ENCODE results near the gene NRXN3.

The NRXN3 gene

DNA sequence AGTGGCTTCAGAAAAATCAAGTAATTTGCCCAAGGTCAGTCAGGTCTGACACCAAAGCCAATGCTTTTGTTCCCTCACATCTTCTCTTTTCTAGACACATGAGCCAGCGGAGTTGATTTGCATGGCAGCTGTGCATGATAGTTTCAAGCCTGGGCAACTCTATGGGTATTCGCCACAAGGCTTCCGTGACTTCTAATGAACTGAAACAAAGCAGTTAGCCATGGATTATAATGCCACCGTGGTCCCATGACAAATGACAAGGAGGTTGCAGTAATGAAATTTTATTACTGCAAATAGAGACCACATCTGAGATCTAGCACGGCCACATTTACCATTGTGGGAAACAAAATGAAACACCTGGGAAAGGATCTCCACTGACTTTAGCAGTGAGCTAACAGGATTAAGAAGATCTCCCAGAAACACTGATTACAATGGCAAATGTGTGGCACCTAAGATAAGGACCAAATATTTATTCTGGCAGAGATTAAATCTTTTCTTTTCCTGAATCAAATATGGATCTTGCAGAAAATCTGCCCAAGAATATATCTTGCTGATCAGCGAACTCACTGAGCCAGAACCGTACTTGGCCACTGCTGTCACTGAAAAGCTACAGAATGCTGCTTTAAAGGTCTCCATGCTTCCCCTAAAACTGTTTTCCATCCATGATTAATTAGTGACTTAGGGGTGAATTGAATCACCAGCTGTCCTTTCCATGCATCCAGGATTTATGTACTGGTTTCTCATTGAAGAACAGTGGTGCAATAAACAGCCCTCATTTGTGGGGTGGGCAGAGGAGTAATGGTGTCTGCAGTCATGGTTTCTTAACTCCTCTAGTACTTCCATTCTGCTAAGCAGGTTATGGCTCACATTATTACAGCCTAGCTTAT lies 1490.1 kb downstream of the NRXN3 start:
- in situ Hi-C loops (cut with MboI; ENCODE audit: low pct_unique_long_range_greater_than_20kb, low sequenced_read_pairs, unreplicated experiment): no loop called here
- no peak for DNase-seq (ENCODE audit: low spot score)
- TF ChIP-seq, protein P1, sequence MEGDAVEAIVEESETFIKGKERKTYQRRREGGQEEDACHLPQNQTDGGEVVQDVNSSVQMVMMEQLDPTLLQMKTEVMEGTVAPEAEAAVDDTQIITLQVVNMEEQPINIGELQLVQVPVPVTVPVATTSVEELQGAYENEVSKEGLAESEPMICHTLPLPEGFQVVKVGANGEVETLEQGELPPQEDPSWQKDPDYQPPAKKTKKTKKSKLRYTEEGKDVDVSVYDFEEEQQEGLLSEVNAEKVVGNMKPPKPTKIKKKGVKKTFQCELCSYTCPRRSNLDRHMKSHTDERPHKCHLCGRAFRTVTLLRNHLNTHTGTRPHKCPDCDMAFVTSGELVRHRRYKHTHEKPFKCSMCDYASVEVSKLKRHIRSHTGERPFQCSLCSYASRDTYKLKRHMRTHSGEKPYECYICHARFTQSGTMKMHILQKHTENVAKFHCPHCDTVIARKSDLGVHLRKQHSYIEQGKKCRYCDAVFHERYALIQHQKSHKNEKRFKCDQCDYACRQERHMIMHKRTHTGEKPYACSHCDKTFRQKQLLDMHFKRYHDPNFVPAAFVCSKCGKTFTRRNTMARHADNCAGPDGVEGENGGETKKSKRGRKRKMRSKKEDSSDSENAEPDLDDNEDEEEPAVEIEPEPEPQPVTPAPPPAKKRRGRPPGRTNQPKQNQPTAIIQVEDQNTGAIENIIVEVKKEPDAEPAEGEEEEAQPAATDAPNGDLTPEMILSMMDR (IDR thresholded peaks at IDR 0.05; ENCODE audit: extremely low read depth, insufficient read depth, missing control alignments): no peak

DNA sequence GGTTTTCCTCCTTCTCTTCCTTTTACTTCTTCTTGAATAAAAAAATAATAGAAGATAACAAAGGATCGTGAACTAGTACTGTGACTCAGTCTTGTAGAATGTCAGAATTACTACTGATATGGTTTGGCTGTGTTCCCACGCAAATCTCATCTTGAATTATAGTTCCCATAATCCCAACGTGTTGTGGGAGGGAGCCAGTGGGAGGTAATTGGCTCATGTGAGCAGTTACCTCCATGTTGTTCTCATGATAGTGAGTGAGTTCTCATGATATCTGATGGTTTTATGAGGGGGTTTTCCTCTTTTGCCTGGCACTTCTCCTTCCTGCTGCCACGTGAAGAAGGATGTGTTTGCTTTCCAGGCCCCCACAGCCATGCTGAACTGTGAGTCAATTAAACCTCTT lies 1491.6 kb downstream of the NRXN3 start:
- TF ChIP-seq, protein P1 (IDR thresholded peaks at IDR 0.05; ENCODE audit: extremely low read depth, insufficient read depth, missing control alignments): no peak
- DNase-seq (ENCODE audit: low spot score): no peak
- in situ Hi-C loops (cut with MboI; ENCODE audit: low pct_unique_long_range_greater_than_20kb, low sequenced_read_pairs, unreplicated experiment): no loop called here

GRCh38 chr14:79663453-79663852 lies 1493.3 kb downstream of the NRXN3 start:
- TF ChIP-seq, protein P1 (IDR thresholded peaks at IDR 0.05; ENCODE audit: extremely low read depth, insufficient read depth, missing control alignments): no peak
- in situ Hi-C loops (cut with MboI; ENCODE audit: low pct_unique_long_range_greater_than_20kb, low sequenced_read_pairs, unreplicated experiment): no loop called here
- no peak for DNase-seq (ENCODE audit: low spot score)

DNA sequence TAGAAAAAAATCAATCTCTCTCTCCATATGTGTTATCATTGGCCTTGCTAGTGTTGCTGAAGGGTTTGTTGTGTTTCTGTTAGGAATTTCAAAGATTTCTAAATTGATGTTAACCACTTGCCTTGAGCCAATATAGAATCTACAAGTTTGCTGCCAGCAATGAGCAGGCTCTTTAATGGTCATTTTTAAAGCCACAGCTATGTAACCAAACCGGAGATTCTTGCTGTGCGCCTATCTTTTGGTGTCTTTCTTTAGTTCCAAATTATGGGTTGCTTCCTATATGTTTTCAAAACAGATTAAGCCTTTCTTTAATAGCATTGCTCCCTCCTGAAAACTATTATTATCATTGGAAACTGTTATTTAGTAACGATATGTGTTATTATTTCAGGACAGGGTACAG lies 1495.4 kb downstream of the NRXN3 start:
- in situ Hi-C loops (cut with MboI; ENCODE audit: low pct_unique_long_range_greater_than_20kb, low sequenced_read_pairs, unreplicated experiment): no loop called here
- TF ChIP-seq, protein P1 (IDR thresholded peaks at IDR 0.05; ENCODE audit: extremely low read depth, insufficient read depth, missing control alignments): no peak

DNA sequence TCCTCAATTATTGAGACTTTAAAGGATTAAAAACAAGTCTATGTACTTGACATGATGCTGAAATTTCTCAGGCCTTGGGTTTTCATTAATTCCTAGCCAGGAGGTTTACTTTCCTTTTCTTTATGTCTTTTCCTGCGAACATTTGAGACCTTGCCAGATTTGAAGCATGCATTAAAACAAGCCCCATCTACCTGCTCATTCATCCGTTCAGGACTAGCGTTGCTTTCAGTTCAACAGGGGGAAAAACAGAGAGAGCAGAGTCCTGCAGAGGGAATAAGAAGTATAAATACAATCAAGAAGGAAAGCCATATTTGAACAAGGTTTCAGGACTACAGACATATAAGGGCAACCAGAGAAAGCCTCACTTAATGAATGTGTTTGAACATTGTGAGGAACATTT lies 1498.8 kb downstream of the NRXN3 start:
- TF ChIP-seq, protein P1 (IDR thresholded peaks at IDR 0.05; ENCODE audit: extremely low read depth, insufficient read depth, missing control alignments): no peak
- in situ Hi-C loops (cut with MboI; ENCODE audit: low pct_unique_long_range_greater_than_20kb, low sequenced_read_pairs, unreplicated experiment): no loop called here
- DNase-seq (ENCODE audit: low spot score): no peak

More for the DNA sequence above, 1495.4 kb downstream of the NRXN3 start:
- DNase-seq (ENCODE audit: low spot score): no peak

DNA sequence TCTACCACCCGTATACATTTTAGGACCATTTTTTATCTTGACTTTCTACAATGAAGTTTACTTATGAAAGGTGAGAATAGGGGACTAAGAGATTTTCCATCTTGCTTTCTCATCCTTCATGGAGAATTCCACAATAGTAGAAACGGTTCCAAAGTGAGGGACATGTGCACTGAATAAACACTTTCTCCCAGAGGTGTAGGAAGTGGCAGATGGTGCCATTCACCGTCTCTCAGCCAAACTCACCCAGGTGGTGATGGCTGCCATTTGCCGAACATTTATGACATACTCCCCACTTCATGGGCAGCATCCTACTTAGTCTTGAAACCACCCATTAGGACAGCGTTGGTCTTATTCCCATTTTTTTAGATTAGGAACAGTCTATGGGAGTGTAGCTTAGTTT lies 1500.6 kb downstream of the NRXN3 start:
- no peak for DNase-seq (ENCODE audit: low spot score)
- TF ChIP-seq, protein P1 (IDR thresholded peaks at IDR 0.05; ENCODE audit: extremely low read depth, insufficient read depth, missing control alignments): no peak
- in situ Hi-C loops (cut with MboI; ENCODE audit: low pct_unique_long_range_greater_than_20kb, low sequenced_read_pairs, unreplicated experiment): no loop called here
